Limb (tissue), 2 donors: ENCODE results near the gene L3MBTL4.

Experiments used
- DNase-seq, 2 donors: peaks; one replicate each; pipeline ENCODE4 v3.0.0-alpha.2; 2016; ENCODE audit errors: extremely low spot score in 2 of 2

L3MBTL4 gene

DNA sequence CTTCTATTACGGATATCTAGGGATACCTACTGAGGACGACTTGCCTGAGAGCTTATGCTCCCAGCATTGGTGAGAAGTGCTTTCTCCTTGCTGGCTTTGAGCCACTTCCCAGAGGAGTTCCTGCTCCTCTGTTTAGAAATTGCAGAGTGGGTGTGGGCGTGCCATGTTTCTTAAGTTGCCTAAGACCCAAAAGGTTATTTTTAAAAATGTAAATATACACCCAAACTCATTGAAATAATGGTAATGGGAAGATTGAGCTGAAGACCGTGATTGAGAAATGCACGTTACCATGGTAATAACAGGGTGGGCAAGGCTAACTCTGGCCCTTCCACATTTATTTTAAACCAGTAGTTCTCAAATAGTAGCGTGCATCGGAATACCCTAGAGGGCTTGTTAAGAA lies 502.1 kb downstream of the L3MBTL4 start:
- DNase-seq = no peak

- no peak for DNase-seq
Measured at GRCh38 chr18:5909125-5909524, 505.6 kb downstream of the L3MBTL4 start.
